K562 (cell line): ENCODE results near the gene GSTA4. TPM values are rescaled to one million over a fixed set of nuclear protein-coding genes. Genes with fewer than 3 reads are reported as not detected.

ENCODE experiments used
- AFF1 ChIP-seq, 2 experiments: fragments of 450-650 bp; IDR thresholded peaks; 2 replicates each; pipeline ENCODE4 v1.6.1; 2018; ENCODE audit warnings: mild to moderate bottlenecking in 2 of 2, low read depth in 1 of 2; ENCODE audit not compliant: partially characterized antibody in 2 of 2
- CAMTA2 ChIP-seq: fragments of 250-450 bp; sonication (Bioruptor Pico); conservative IDR thresholded peaks from 2 replicates; pipeline ENCODE4 v1.5.1; 2022
- CREM ChIP-seq: IDR thresholded peaks from 2 replicates; pipeline ENCODE4 v1.6.1; 2014; ENCODE audit warnings: antibody characterized with exemption, low read depth
- E2F6 ChIP-seq, 2 experiments: IDR thresholded peaks; 2 replicates each; pipeline ENCODE4 v1.6.1; 2011; ENCODE audit warnings: borderline replicate concordance in 1 of 2, control low read depth in 1 of 2, low read depth in 1 of 2, low read length in 1 of 2, mild to moderate bottlenecking in 1 of 2, mixed read lengths in 1 of 2, moderate library complexity in 1 of 2; ENCODE audit not compliant: insufficient read depth in 1 of 2, insufficient read length in 1 of 2, poor library complexity in 1 of 2, severe bottlenecking in 1 of 2; ENCODE audit errors: extremely low read depth in 1 of 2
- KDM2B ChIP-seq: fragments of 250-450 bp; sonication (Bioruptor Pico); IDR thresholded peaks from 2 replicates; pipeline ENCODE4 v1.8.0; 2021; ENCODE audit warnings: mild to moderate bottlenecking, moderate library complexity
- KDM5B ChIP-seq: fragments of 200-600 bp; sonication (generic); IDR thresholded peaks from 2 replicates; pipeline ENCODE4 v1.6.1; 2012; ENCODE audit warnings: low read depth, mild to moderate bottlenecking, moderate library complexity, low read length, control low read depth, inconsistent platforms; ENCODE audit not compliant: insufficient replicate concordance
- PHTF2 ChIP-seq: fragments of 250-450 bp; sonication (Bioruptor Pico); IDR thresholded peaks from 2 replicates; pipeline ENCODE4 v1.5.0; 2021; ENCODE audit warnings: mild to moderate bottlenecking
- POLR2B ChIP-seq: fragments of 450-650 bp; IDR thresholded peaks from 2 replicates; pipeline ENCODE4 v1.6.1; 2018; ENCODE audit warnings: low read depth; ENCODE audit not compliant: partially characterized antibody
- RERE ChIP-seq: sonication (generic); formaldehyde crosslinking; IDR thresholded peaks from 2 replicates; pipeline ENCODE4 v1.8.0; 2023; ENCODE audit warnings: missing genetic modification reagents, mild to moderate bottlenecking, borderline replicate concordance
- RFX1 ChIP-seq: fragments of 450-650 bp; IDR thresholded peaks from 2 replicates; pipeline ENCODE4 v1.6.1; 2016; ENCODE audit warnings: mild to moderate bottlenecking, moderate library complexity
- TAF1 ChIP-seq: IDR thresholded peaks from 2 replicates; pipeline ENCODE4 v1.6.1; 2011; ENCODE audit warnings: mild to moderate bottlenecking, low read length, moderate library complexity; ENCODE audit not compliant: insufficient read depth, control insufficient read depth, severe bottlenecking; ENCODE audit errors: extremely low read depth
- ZNF639 ChIP-seq, 2 experiments: fragments of 200-800 bp in 1 of 2; sonication (Bioruptor generic) in 1 of 2; sonication (generic) in 1 of 2; formaldehyde crosslinking in 1 of 2; IDR thresholded peaks in 1 of 2; conservative IDR thresholded peaks in 1 of 2; 2 replicates each; pipeline versions ENCODE4 v1.5.0 to v1.6.1; 2016 to 2020; ENCODE audit warnings: missing compliant biosample characterization in 1 of 2, missing genetic modification characterization in 1 of 2, missing genetic modification reagents in 1 of 2
- polyA plus RNA-seq, 8 experiments: library from polyadenylated mRNA; depleted of rRNA in 4 of 8; stranded (reverse) in 5 of 8; unstranded in 3 of 8; fragments of >200 nt; fragmentation: Nextera tagmentation in 2 of 8; fragmentation: Illumina TruSeq in 1 of 8; extraction: Ambion mirVana in 2 of 8; extraction: Trizol in 1 of 8; gene quantifications; 2 replicates each; pipeline versions ENCODE4 v1.2.1 to v1.2.3, GENCODE V29; 2011 to 2014; ENCODE audit warnings: inconsistent platforms in 1 of 8, missing spikeins in 1 of 8
- total RNA-seq, 7 experiments: library from RNA; depleted of rRNA in 6 of 7; stranded (reverse); fragments of >200 nt in 6 of 7; fragmentation: Illumina TruSeq in 2 of 7; extraction: Trizol in 2 of 7; gene quantifications; 2 replicates each; pipeline versions ENCODE4 v1.2.1 to v1.2.3, GENCODE V29; 2011 to 2021; ENCODE audit warnings: low replicate concordance in 1 of 7

The GSTA4 gene
- total and polyA plus RNA-seq, 9 of the 15 experiments (the other 6 are each of a cell fraction or from before 2014, with no cell fraction given): 0.89 to 4.0 (median 2.0) TPM

GRCh38 chr6:52995089-52995912 is at the start of gene GSTA4 (continued):
- TF ChIP-seq RERE (CRISPR knock-in tag): 0 out of 2 replicates have a peak, but pooled peaks have one; percentile 16
- TF ChIP-seq KDM2B (CRISPR knock-in tag): 0 out of 2 replicates have a peak, but pooled peaks have one; percentile 50
- TF ChIP-seq TAF1: peak; percentile 46
- TF ChIP-seq KDM5B: peak; percentile 58
- TF ChIP-seq AFF1 (IDR thresholded peaks at IDR 0.05; ENCODE audit: low read depth in 1 of 2, partially characterized antibody in 2 of 2): peak; percentile 21 to 89
- TF ChIP-seq E2F6 (IDR thresholded peaks at IDR 0.05; ENCODE audit: borderline replicate concordance in 1 of 2, extremely low read depth in 1 of 2, insufficient read depth in 1 of 2, insufficient read length in 1 of 2, low read depth in 1 of 2, low read length in 1 of 2, poor library complexity in 1 of 2, severe bottlenecking in 1 of 2): peak; percentile 91 to 98
- TF ChIP-seq POLR2B: peak; percentile 46
- TF ChIP-seq CAMTA2: 0 out of 2 replicates have a peak, but pooled peaks have one; percentile 92
- 0 out of 4 replicates have a peak, but pooled peaks of 1 of the 2 experiments have one; percentile 21 for TF ChIP-seq ZNF639 (CRISPR knock-in tag; conservative IDR thresholded peaks at IDR 0.05 in 1 of 2, IDR thresholded peaks at IDR 0.05 in 1 of 2)
- peak; percentile 19; the same call in 1 of the 2 replicates for TF ChIP-seq RFX1
- peak; percentile 27; the same call in 1 of the 2 replicates for TF ChIP-seq CREM
- TF ChIP-seq PHTF2 (CRISPR knock-in tag): peak; percentile 94
